Cortex of kidney (tissue), 1 donor: ENCODE results near the gene LCOR.

Source experiments
- DNase-seq: peaks from one replicate; lab custom pipeline; 2025; lab: John Stamatoyannopoulos, UW

The LCOR gene

DNA sequence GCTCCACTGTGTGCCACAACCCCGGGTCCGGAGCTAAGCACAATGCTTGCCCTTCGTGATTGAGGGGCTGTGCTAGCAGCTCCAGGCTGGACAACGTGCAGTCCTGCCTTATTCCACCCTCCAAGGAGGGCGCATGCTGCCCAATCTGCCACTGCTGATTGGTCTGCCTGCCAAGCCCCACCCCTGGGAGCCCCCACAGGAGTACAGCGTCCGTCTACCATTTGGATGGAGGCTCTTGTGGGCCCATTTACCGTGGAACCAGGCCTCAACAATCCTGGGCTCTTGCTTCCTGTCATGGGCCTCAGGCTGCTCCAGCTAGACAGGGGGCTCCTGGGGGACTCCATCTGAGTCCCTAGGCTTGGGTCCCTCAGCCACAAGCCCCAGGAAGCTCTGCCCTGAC lies 180.4 kb downstream of the LCOR start:
- DNase-seq, result no peak

DNA sequence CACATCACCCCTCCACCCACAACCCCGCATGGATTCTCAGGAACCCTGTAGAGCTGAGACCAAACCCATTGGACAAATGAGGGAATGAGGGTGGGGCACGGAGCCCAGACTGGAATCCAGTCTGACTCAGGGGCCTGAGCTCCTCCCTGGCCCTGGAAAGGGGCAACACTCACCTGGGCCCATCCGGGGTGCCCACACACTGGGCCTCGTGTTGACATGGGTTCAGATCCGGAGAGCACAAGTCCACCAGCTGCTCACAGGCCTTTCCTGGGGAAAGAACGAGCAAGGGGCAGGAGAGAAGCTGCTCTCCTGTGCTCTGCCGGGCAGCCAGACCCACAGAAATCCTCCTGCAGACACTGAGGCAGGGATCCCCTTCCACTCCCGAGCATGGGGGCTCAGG lies 181.5 kb downstream of the LCOR start:
- no peak for DNase-seq

DNA sequence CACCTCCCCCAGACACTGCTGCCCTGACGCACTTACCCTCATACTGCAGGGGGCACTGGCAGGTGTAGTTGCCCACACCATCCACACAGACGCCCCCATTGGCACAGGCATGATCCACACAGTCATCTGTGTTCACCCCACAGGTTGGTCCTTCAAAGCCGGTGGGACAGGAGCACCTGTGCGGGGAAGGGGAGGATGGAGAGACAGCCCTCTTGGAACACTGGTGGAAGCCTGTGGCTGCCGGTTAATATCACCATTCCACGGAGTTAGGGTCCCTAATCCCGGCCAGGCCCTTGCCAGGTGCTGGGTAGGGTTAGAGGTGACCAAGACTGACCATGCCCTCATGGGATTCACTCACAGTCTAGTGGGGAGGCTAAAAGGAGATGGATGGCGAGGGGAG lies 181.9 kb downstream of the LCOR start:
- no peak for DNase-seq

DNA sequence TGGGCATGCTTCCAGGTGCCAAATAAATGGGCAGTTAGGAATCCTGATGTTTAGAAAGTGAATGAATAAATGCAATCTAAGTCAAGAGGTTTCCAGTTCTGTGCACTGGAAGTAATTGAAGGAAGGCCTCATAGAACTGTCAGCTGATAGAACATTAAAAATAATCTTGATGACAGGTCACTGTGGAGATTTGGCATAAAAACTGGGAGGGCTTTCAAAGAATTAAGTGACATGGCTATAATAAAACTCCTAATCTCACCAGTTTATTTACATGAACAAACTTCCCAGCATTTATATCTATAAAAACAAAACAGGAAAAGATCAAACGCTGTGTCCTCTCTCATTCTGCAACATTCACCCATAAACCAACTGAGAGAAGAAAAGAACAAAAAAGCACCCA lies 183.1 kb downstream of the LCOR start:
- DNase-seq, result no peak

DNA sequence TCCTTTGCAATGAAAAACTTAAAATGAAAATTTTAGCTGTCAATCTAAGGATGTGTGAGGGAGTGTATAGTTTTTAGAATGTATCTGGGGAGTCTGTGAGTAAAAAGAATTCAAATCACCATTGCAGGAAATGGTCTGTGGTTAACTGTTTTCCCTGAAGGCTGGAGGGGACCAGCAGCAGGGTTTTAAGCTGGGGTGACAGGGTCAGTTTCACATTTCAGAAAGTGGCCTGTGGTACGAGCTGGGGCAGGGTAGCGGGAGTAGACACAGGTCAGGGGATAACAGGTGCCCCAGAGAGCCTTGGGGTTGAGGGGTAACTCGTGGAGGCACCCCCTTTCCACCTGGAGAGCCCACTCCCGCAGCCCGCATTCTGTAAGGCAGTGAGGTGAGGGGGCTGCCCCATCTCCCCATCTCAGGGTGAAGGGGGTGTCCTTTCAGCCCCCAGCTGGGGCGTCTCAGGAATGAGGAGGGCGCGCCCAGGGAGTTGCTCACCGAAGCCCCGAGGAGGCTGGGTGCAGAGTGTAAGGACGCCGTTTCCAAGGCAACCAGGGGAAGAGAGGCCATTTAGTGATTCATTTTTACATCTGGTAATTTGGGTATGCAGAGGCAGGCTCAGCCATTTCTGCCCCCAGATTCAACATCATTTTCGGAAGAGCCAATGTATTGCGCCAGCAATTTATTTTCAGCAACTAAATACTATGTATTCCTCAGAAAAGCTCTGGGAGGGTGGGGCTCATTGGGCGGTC lies 184.8 kb downstream of the LCOR start:
- no peak for DNase-seq

DNA sequence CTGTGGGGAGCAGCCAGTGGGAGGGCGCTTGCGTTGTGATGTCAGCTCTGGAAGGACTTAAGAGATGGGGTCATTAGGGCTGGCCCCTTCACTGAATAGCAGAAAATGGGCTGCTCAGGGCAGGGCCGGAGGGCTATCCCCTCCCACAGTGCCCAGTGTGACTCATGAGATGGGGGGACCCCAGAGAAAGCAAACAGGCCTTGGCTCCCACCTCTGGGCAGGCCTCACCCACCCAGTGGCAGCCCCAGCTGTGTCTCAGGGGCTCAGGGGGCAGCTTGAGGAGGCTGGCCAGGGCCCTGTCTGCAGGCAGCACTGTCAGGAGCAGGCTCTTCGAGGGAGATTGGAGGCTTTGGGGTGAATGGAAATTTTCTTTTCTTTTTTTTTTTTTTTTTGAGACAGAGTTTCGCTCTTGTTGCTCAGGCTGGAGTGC lies 185.4 kb downstream of the LCOR start:
- no peak for DNase-seq

DNA sequence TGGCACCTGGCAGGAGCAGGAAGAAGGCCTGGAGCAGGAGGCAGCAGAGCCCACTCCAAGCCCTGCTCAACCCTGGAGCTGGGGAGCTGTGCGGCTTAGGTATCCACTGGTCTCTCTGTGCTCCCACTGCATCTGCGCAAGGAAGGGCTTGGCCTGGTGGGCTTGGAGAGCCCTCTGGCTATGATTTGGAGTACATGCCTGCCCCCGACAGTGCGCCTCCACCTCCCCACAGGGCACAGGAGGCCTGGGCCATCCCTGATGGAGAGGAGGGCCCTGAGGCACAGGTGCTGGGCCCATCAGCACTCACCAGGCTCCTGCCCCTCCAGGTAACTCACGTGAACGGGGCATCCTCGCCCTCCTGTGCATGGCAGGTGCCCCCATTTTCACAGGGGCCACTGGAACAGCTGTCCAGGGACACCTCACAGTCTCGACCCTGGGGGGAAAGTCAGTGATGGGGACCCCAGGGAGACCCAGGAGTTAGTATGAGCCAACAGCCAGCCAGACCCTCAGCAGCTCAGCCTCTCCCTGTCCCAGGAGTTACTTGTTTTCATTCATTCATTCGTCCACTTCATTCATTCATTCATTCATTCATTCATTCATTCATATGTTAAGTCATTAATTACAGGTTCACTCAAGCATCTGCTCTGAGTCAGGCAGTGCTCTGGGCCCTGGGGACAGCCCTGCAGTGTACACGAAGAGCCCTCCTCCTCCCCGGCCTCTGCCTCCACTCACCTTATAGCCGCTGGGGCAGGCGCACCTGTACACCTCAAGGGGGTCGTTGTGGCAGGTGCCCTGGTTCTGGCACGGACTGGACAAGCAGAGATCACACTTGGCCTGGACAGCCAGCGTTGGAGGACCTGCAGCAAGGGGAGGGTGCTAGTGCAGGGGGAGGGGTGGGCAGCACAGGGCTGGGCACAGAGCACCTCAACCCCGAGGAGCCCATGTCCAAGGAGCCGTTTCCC lies 186.4 kb downstream of the LCOR start:
- no peak for DNase-seq

DNA sequence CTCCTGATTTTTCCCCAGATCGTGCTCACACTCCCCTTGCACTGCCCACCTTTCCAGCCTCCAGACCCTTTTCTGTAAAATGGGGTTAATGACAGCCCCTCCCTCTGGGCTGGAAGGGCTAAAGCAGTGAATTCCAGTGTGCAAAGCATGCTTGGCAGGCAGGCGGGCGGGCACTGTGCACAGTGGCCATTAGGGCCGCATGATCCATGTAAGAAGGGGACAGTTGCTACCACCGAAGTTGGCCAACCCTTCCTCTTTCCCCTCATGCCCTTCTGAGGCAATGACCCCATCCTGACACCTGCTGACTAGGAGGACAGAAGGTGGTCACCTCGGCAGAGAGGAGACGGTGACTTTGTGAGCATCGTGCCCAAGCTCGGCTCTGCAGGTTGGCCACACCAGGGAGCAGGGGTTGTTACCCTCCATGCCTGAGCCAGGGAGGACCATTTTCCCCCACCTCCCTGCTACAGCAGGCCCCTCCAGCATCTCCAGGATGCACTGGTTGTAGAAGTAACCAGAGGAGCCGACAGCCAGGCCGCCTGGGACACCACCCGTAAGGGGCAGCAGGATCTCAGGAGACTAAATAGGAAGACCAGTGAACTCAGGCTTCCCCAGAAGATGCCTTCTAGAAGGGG lies 187.2 kb downstream of the LCOR start:
- DNase-seq, result no peak

DNA sequence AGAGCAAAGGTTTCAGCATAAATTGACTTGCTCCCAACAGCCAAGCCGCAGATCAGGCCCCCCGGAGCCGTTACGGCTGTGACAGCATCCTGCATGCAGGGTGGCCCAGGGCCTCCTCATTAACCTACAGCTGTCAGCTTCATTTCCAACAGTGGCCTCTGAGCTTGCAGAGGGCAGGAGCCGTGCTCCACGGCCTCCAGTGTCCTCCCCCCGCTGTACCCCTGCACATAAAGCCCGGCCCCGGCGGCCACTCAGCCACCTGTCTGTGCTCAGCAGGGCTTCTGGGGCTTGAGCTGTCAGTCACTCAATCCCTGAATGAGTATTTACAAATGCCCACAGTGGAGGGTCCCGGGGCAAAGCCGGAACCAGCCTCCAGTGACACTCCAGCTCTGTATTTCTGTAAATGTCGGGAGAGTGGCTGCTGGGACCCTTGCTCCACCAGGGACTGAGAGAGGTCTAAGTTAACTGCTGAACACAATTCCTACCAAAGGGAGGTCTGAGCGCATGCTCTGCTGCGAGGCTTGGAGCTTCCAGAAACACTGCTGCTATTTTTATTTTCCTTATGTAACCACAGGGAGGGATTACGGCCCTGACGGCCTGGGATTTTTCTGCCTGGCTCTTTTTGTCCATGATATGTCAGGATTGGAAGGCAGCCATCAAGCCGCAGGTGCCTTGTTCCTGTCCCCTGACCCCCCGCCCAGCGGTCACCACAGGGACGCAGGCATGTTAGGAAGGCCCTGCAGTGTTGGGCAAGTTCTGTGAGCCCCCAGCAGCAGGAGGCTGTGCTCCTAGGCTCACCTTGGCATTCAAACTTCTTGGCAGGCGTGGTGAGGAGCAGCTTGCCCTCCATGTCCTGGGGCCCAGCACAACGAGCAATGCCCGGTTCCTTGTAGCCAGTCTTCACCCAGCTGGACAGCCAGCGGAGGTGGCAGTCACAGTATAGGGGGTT lies 188.6 kb downstream of the LCOR start:
- DNase-seq, result no peak

DNA sequence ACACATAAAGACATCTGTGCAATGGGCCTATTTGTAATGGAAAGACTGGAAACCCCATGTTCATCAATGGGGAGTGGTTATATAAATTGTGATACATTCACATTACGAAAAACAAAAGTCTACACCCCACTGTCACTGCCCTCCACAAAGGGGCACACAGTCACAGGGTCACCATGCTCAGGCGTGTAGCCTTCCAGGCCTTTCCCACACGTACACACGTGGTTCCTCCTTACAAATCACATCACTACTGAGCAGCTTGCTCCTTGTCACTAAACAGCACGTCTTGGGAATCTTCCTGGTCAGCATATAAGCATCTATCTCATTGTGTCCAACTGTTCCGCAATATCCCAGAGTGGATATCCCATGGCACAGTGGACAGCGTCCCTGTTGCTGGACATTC lies 190.5 kb downstream of the LCOR start:
- no peak for DNase-seq

DNA sequence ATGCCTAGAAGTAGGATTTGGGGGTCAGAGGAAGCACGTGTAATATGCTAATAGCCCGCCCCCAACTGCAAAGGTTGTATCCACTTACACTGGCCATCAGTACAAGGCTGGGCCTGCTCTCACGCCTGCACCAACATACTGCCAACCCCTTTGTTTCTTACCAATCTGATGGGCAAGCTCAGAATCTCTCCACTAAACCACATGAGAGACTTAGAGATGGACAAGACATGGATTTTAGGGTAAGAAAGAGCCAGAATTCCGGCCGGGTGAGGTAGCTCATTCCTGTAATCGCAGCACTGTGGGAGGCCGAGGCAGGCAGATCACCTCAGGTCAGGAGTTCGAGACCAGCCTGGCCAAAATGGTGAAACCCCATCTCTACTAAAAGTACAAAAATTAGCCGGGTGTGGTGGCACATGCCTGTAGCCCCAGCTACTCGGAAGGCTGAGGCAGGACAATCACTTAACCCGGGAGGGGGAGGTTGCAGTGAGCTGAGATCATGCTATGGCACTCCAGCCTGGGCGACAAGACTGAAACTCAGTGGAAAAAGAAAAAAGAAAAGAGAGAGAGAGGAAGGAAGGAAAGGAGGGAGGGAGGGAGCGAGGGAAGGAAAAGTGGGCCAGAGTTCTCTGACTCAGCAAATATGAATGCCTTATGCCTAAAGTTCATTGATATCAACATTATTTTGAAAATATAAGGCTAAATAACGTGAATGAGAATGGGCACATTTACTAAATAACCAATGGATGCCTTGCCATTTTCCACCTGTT lies 191.5 kb downstream of the LCOR start:
- no peak for DNase-seq

DNA sequence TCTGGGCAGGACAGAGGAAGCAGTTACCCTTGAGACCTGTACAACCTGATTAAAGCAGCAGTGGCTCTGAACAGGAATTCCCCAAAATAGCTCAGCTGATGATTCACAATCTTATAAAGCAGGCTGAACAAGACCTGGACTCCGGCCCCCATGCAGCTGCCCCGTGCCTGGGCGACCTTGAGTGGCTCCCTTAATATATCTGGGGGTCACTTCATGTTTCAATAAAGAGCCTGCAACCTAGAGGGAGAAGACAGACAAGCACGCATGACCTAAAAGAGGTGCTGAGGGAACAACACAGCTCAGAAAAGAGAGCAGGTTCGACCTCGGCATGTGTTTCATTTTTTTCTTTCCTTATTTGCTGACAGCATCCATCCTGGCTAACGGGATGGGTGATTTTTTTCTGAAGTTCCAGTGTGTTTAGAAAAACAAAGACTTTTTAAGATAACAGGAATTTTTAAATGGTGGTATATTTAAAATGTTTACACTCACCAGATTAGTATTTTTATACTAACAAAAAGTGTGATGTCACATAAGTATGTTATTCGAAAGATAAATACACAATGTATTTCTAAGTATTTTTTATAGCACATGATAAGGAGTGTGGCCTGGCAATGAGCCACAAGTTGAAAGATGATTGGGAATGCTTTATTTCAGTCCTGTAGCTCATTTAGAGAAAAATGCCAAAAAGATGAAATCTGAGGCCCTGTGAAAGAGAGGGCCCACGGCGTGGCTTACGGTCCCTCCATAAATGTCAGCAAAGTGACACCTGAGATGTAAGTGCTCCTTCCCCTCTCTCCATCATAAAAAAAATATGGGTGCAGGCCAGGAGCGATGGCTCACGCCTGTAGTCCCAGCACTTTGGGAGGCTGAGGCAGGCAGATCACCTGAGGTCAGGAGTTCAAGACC lies 192.3 kb downstream of the LCOR start:
- DNase-seq, result no peak

DNA sequence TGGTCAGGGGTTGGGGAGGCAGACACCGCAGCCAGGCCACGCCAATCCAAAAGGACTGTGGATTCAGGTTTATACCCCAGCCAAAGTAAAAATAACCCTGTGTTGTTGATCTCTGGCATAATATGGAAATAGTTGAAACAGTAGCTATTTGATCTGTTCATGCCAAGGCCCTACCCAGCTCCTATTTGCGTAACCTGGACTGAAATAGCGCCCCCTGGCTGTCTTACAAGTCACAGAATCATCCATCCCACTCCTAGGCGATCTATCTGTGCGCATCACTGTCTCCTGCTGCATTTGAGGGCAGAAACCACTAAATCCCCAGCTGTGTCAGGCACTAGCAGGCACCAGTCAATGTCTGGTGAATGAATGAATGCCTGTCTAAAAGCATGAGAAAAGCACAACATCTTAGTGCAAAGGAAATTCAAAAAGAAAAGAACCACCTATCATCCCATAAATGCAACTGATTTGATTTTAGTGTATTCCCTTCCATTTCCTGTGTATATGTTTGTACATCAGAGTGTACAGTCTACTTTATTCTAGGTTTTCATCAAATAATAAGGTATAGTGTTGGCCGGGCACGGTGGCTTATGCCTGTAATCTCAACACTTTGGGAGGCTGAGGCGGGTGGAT lies 193.6 kb downstream of the LCOR start:
- DNase-seq, result no peak

DNA sequence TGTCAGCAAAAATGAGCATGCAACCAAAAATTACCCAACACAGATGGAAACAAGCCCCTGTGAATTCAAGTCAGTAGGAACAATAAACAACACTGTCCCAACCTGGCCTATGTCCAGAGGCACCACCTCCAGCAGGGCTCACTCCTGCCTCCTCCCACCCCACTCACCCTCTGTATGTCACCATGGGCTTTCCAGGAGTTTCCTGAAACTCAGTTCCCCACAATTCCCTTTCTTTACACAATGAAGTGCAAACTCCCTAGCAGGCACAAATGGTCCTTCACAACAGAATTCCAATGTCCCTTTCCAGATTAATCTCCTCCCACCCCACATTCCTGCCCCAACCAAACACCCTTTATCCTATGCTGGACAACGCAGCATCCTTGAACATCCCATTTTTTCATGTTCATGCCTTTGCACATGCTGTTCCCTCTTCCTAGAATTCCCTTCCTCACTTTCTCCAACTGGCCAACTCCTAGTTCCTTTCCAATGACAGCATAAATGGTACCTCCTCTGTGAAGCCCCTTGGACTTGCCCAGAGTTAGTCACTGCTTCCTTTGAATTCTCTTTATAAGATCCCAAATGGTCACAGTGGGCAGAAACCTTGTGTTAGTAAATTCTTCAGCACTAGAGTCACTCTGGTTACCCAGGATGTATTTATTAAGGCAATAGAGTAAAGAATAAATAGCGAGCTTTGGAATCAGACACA lies 196.2 kb downstream of the LCOR start:
- DNase-seq, result no peak

DNA sequence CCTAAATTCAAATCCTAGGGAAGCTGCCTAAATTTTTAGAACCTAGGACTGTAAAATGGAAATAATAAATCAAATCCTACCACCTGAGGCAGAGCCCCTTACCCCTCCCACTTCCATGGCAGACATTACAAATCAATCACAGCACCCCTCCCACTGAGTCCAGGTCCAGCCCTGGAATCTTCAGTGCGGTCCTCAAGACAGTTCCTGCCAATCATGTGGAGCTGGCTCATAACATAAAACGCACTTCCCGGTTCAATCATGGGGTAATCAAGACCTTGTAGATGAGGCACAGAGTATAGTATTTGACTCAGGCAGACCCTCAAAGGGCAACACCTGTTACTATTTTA lies 196.7 kb downstream of the LCOR start:
- no peak for DNase-seq

DNA sequence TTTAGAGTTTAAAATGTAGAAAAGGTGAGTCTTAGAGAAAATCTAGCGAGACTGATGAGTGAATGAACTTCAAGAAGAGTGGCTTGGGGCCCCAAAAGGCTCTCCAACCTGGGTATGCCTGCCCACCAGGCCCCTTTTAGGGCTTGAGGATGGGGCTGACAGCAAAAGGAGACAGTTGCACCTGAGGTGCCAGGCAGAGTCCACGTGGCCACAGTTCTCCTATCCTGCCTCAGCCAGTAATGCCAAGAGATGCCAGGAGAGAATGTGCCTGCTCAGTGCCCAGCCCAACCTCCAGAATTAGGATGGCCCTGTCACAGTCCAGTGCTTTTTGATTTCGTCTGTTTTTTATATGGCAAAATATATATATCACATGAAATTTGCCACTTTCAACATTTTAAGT lies 197.2 kb downstream of the LCOR start:
- no peak for DNase-seq

DNA sequence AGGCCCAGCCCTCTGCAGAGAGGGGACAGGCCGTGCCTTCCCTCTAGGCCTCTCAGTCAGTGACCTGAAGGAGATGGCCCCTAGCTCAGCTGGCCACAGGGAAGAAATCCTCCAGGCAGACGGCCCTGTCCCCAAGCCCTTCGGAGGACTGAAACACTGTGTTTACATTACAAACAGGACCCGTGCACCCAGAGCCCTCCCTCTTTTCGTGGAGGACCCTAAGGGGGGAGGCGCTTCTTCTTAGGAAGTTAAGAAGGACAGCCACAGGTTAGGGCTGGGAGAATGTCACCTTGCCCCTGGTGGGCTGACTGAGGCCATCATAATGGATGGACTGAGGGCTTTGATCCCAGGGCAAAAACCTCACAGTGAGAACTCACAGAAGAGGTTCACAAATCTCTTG lies 198.8 kb downstream of the LCOR start:
- DNase-seq, result no peak

DNA sequence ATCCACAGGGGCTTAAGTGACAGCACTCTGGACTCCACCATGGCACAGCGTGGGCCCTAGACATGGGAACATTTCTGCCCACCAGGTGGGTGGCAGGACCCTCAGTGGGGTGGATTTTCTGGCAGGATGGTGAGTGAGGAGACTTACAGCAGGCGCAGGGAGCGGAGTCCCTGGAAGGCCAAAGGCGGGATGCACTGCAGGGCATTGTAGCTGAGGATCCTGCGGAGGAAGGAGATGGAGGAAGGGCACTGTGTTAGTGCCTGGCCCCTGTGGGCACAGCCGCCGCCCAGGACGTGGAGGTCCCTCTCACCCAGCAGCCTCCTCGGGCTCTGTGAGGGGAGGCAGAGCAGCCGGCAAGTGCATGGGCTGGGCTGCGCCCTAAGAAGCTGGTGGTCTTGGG lies 199.4 kb downstream of the LCOR start:
- DNase-seq, result no peak

DNA sequence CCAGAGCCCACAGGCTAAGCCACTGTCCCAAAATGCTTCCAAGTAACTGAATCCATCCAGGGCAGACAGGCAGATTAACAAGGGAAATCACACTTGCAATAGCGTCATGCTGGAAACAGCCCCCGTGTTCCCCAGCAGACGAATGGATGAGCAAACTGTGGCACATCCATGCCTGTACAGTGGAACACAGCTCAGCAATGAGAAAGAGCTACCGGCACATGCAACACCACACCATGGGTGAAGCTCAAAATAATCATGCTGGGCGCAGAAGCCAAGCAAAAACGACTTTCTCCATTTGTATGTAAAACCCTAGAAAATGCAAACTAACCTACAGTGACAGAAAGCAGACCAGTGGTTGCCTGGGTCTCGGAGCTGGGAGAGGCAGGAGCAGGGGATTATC lies 200.5 kb downstream of the LCOR start:
- DNase-seq, result no peak
